Progenitor cell of endocrine pancreas (in vitro differentiated cells): ENCODE data around the gene SRPRB. TPM values are rescaled to one million over a fixed set of nuclear protein-coding genes. Genes with fewer than 3 reads are reported as not detected.

Experiments used
- DNase-seq: peaks from one replicate; pipeline ENCODE4 v3.0.0; 2021; ENCODE audit warnings: low spot score; ENCODE audit not compliant: unreplicated experiment
- H3K27ac Mint-ChIP-seq: 2 replicates; pipeline ENCODE4 v1.8.0; 2021; ENCODE audit warnings: mild to moderate bottlenecking, moderate library complexity, mixed read lengths
- H3K27me3 Mint-ChIP-seq: 2 replicates; pipeline ENCODE4 v1.8.0; 2021; ENCODE audit warnings: mixed read lengths
- H3K36me3 Mint-ChIP-seq: 2 replicates; pipeline ENCODE4 v1.8.0; 2022; ENCODE audit warnings: mixed read lengths; ENCODE audit not compliant: insufficient read depth
- H3K4me1 Mint-ChIP-seq: 2 replicates; pipeline ENCODE4 v1.8.0; 2021; ENCODE audit warnings: low read depth, mixed read lengths
- H3K4me3 Mint-ChIP-seq: 2 replicates; pipeline ENCODE4 v1.8.0; 2021; ENCODE audit warnings: low read depth, mild to moderate bottlenecking, moderate library complexity, mixed read lengths
- H3K9me3 Mint-ChIP-seq: 2 replicates; pipeline ENCODE4 v1.8.0; 2021; ENCODE audit warnings: low read depth, mixed read lengths
- total RNA-seq: library from RNA; stranded (reverse); gene quantifications from 2 replicates; pipeline ENCODE4 v1.2.1, GENCODE V29; 2021
- TF ChIP-seq, protein P1 (sequence below): fragments of 200-600 bp; sonication (generic); IDR thresholded peaks from one replicate; pipeline ENCODE4 v1.5.0; 2021; ENCODE audit warnings: antibody characterized with exemption, mild to moderate bottlenecking; ENCODE audit not compliant: unreplicated experiment

SRPRB gene
- total RNA-seq, 1 donor from 2014 or later = 38.2 TPM

DNA sequence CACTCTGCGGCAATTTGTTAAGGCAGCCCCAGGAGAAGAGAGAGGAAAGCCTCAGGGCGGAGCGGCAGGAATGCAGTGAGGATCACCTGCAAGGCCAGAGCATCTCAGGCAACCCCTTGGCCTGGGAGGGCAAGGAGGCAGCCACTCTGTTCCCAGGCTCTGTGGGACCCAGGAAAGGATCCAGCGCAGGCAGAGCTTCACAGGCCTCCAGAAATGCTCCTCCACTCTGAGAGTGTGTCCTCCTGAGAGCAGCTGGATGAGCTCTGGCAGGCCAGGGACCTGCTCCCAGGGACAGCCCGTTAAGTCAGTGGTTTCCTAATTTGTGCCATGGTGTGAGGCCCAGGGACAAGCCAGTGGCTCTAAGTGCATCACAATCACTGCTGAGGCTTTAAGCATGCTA lies 54.9 kb downstream of the SRPRB start:
- TF ChIP-seq, protein P1, sequence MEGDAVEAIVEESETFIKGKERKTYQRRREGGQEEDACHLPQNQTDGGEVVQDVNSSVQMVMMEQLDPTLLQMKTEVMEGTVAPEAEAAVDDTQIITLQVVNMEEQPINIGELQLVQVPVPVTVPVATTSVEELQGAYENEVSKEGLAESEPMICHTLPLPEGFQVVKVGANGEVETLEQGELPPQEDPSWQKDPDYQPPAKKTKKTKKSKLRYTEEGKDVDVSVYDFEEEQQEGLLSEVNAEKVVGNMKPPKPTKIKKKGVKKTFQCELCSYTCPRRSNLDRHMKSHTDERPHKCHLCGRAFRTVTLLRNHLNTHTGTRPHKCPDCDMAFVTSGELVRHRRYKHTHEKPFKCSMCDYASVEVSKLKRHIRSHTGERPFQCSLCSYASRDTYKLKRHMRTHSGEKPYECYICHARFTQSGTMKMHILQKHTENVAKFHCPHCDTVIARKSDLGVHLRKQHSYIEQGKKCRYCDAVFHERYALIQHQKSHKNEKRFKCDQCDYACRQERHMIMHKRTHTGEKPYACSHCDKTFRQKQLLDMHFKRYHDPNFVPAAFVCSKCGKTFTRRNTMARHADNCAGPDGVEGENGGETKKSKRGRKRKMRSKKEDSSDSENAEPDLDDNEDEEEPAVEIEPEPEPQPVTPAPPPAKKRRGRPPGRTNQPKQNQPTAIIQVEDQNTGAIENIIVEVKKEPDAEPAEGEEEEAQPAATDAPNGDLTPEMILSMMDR = no peak
- no peaks in the 10 kb centered on the region for H3K9me3 Mint-ChIP-seq
- peaks cover 3% of the 10 kb centered on the region for H3K27me3 Mint-ChIP-seq
- H3K27ac Mint-ChIP-seq = no peak overlapping the region
- DNase-seq = no peak
- no peaks in the 10 kb centered on the region for H3K4me1 Mint-ChIP-seq
- H3K4me3 Mint-ChIP-seq = no peak overlapping the region
- no peaks in the 10 kb centered on the region for H3K36me3 Mint-ChIP-seq

DNA sequence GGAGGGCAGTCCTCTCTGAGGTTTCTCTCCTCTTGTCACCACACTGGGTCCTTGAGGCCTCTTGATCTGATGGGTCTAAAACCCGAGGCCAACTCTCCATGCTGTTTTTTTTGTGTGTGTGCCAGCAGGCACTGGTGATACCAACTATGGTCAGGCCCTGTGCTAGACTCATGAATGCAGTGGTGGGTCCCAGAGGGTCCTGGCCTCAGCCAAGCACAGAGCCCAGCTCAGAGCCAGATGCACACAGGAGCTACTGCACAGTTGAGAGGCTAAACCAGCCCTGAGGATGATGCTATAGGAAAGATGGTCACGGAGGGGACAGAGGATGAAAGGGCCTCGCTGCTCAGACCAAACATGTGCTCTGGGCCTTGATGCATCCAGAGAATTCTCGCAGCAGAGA lies 56.5 kb downstream of the SRPRB start:
- no peak overlapping the region for H3K27ac Mint-ChIP-seq
- H3K9me3 Mint-ChIP-seq = no peaks in the 10 kb centered on the region
- H3K4me1 Mint-ChIP-seq = no peaks in the 10 kb centered on the region
- H3K36me3 Mint-ChIP-seq = no peaks in the 10 kb centered on the region
- DNase-seq = no peak
- no peak overlapping the region for H3K4me3 Mint-ChIP-seq
- TF ChIP-seq, protein P1 = no peak
- peaks cover 3% of the 10 kb centered on the region for H3K27me3 Mint-ChIP-seq

DNA sequence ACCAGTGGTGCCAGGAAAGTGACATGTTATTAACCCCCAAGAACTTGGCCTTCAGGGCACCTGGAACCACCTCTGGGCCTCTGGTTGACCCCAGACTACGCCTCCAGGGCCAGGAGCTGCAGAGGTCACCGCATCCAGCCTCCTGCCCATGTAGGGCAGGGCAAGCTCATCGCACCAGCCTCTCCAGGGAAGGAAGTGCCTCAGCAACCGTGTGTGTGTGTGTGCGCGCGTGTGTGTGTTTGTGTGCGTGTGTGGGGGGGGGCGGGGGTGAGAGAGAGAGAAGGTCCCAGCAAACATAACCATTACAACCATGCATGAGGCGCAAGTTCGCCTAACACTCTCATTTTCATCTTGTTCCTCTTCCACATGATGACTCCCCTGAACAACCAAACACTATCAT lies 58.3 kb downstream of the SRPRB start:
- Mint-ChIP-seq H3K27ac (no peak overlapping the region), H3K4me1 (peaks cover 2% of the 10 kb centered on the region), H3K4me3 (no peak overlapping the region), H3K27me3 (peaks cover 12% of the 10 kb centered on the region), H3K9me3 (no peaks in the 10 kb centered on the region), H3K36me3 (no peaks in the 10 kb centered on the region)
- TF ChIP-seq, protein P1 = no peak
- DNase-seq = no peak

DNA sequence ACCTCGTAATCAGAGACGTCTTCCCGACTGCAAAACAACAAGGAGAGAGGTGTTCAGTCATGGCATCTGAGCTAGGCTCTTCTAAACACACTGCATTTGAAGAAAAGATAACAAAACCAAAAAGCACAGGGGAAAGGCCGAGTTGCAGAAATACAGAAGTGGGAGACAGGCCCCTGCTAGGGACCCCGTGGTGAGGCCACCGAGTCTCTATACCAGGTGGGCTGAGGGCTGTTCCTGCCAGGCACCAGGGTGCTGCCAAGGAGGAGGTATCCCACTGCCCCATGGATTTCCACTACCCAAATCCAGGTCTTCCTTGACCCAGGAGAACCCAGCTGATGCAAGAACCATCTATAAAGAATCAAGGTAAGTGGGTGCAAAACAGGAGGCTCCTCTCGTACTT lies 59.0 kb downstream of the SRPRB start:
- no peaks in the 10 kb centered on the region for H3K9me3 Mint-ChIP-seq
- H3K4me1 Mint-ChIP-seq = peaks cover 2% of the 10 kb centered on the region
- H3K27me3 Mint-ChIP-seq = peaks cover 15% of the 10 kb centered on the region
- no peak overlapping the region for H3K4me3 Mint-ChIP-seq
- H3K36me3 Mint-ChIP-seq = no peaks in the 10 kb centered on the region
- no peak for DNase-seq
- TF ChIP-seq, protein P1 = no peak
- no peak overlapping the region for H3K27ac Mint-ChIP-seq

DNA sequence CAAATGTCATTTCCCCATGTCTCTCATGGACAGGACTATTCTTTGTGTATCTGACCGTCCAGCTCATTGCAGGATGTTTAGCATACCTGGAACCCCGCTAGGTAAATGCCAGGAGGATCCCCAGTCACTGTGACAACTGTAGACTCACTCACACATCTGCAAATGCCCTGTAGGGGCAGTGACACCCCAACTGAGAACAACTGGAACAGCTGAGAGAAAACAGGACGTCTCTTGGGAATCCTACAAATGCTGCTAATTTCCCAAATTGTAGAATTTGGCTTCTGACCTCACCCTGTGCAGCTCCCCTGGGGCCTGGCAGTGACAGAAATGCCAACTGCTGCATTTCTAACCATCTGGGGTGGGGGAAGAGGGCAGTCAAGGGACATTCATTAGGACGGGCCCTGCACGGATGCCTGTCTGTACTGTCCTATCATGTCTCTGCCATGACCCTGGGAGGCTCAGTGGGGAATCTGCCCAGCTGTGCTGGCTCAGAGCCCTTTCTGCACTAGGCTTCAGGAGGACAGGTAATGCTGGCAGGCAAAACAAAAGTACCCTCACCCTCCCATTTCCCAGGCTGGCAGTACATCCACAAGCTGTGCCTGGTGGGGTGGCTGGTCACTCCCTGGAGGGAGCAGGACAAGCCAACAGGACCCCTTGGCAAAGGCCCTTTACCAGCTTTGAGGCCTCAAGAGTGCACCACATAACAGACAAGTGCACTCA lies 59.7 kb downstream of the SRPRB start:
- no peak for DNase-seq
- Mint-ChIP-seq H3K27ac (no peak overlapping the region), H3K4me3 (no peak overlapping the region), H3K4me1 (peaks cover 2% of the 10 kb centered on the region), H3K27me3 (peaks cover 15% of the 10 kb centered on the region), H3K36me3 (no peaks in the 10 kb centered on the region), H3K9me3 (no peaks in the 10 kb centered on the region)
- TF ChIP-seq, protein P1 = no peak
